ENCODE measurements around the gene HCFC1. TPM values are rescaled to one million over a fixed set of nuclear protein-coding genes. Genes with fewer than 3 reads are reported as not detected.

Gene HCFC1
- total RNA-seq, 1 experiment from 2014 or later, result 77.7 TPM

- DNase-seq, result no peak
- Mint-ChIP-seq H3K4me3 (ENCODE audit: low read depth, unreplicated experiment) (no peak overlapping the region), H3K36me3 (ENCODE audit: insufficient read depth, unreplicated experiment) (peaks cover 52% of the 10 kb centered on the region), H3K27me3 (ENCODE audit: unreplicated experiment) (no peaks in the 10 kb centered on the region), H3K9me3 (ENCODE audit: low read depth, unreplicated experiment) (no peaks in the 10 kb centered on the region), H3K27ac (ENCODE audit: unreplicated experiment) (no peak overlapping the region), H3K4me1 (ENCODE audit: low read depth, unreplicated experiment) (peaks cover 1% of the 10 kb centered on the region)
- TF ChIP-seq, protein P1, sequence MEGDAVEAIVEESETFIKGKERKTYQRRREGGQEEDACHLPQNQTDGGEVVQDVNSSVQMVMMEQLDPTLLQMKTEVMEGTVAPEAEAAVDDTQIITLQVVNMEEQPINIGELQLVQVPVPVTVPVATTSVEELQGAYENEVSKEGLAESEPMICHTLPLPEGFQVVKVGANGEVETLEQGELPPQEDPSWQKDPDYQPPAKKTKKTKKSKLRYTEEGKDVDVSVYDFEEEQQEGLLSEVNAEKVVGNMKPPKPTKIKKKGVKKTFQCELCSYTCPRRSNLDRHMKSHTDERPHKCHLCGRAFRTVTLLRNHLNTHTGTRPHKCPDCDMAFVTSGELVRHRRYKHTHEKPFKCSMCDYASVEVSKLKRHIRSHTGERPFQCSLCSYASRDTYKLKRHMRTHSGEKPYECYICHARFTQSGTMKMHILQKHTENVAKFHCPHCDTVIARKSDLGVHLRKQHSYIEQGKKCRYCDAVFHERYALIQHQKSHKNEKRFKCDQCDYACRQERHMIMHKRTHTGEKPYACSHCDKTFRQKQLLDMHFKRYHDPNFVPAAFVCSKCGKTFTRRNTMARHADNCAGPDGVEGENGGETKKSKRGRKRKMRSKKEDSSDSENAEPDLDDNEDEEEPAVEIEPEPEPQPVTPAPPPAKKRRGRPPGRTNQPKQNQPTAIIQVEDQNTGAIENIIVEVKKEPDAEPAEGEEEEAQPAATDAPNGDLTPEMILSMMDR (IDR thresholded peaks at IDR 0.05; ENCODE audit: unreplicated experiment), result no peak
- intact Hi-C loops (cut with micrococcal nuclease; ENCODE audit: unreplicated experiment), result no loop called here
- no TSS peak for BruUV-seq (replicated peaks)
- CTCF ChIA-PET, result no interaction called here
Observed at GRCh38 chrX:153932220-153932915, 39.2 kb downstream of the HCFC1 start.

DNA sequence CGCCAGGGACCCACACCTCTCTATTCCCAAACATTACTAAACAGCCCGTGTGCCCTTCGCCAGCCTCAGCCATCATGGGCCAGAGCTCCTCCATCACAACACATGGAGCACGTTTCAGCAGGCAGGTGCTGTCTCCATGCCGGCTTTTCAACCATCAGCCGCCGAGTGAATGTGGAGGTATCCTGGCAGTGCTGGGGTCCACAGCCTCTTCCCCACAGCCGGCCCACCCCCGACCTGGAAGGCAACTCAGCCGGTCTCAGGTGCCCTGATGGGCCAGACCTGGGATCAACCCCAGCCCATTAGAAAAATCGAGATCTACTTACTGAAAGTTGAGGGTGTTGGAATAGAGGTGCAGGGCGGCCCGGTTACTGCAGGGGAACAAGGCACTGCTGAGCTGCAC lies 39.9 kb downstream of the HCFC1 start:
- Mint-ChIP-seq H3K9me3 (ENCODE audit: low read depth, unreplicated experiment) (no peaks in the 10 kb centered on the region), H3K27ac (ENCODE audit: unreplicated experiment) (no peak overlapping the region), H3K4me1 (ENCODE audit: low read depth, unreplicated experiment) (peaks cover 8% of the 10 kb centered on the region), H3K4me3 (ENCODE audit: low read depth, unreplicated experiment) (no peak overlapping the region), H3K36me3 (ENCODE audit: insufficient read depth, unreplicated experiment) (peaks cover 59% of the 10 kb centered on the region), H3K27me3 (ENCODE audit: unreplicated experiment) (no peaks in the 10 kb centered on the region)
- intact Hi-C loops (cut with micrococcal nuclease; ENCODE audit: unreplicated experiment), result no loop called here
- CTCF ChIA-PET, result no interaction called here
- TF ChIP-seq, protein P1 (IDR thresholded peaks at IDR 0.05; ENCODE audit: unreplicated experiment), result no peak
- DNase-seq, result no peak
- BruUV-seq (replicated peaks), result no TSS peak

DNA sequence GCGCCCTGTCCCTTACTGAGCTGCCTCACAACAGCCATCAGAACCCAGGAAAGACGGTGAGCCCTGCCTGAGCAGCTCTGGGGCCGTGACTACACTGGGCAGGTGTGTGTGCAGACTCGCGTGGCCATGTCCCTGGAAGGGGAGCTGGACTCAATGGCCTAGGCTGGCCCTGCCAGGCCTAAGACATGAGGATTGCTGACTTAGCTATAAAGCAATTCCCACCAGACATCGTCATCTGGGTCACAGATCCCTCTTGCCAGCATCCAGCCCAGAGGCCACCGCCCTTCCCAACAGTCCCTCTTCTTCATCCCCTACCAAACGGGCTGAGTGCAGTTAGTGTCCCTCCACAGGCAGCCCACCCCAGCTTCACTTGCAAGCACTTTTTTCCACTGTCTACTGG lies 40.5 kb downstream of the HCFC1 start:
- CTCF ChIA-PET, result no interaction called here
- no peak for DNase-seq
- Mint-ChIP-seq H3K4me3 (ENCODE audit: low read depth, unreplicated experiment) (no peak overlapping the region), H3K27ac (ENCODE audit: unreplicated experiment) (no peak overlapping the region), H3K4me1 (ENCODE audit: low read depth, unreplicated experiment) (peaks cover 8% of the 10 kb centered on the region), H3K9me3 (ENCODE audit: low read depth, unreplicated experiment) (no peaks in the 10 kb centered on the region), H3K36me3 (ENCODE audit: insufficient read depth, unreplicated experiment) (peaks cover 63% of the 10 kb centered on the region), H3K27me3 (ENCODE audit: unreplicated experiment) (no peaks in the 10 kb centered on the region)
- TF ChIP-seq, protein P1 (IDR thresholded peaks at IDR 0.05; ENCODE audit: unreplicated experiment), result no peak
- no TSS peak for BruUV-seq (replicated peaks)
- intact Hi-C loops (cut with micrococcal nuclease; ENCODE audit: unreplicated experiment), result no loop called here

- CTCF ChIA-PET, result no interaction called here
- Mint-ChIP-seq H3K27ac (ENCODE audit: unreplicated experiment) (no peak overlapping the region), H3K27me3 (ENCODE audit: unreplicated experiment) (no peaks in the 10 kb centered on the region), H3K4me1 (ENCODE audit: low read depth, unreplicated experiment) (peaks cover 8% of the 10 kb centered on the region), H3K4me3 (ENCODE audit: low read depth, unreplicated experiment) (no peak overlapping the region), H3K9me3 (ENCODE audit: low read depth, unreplicated experiment) (no peaks in the 10 kb centered on the region), H3K36me3 (ENCODE audit: insufficient read depth, unreplicated experiment) (peaks cover 58% of the 10 kb centered on the region)
- no peak for DNase-seq
- TF ChIP-seq, protein P1 (IDR thresholded peaks at IDR 0.05; ENCODE audit: unreplicated experiment), result no peak
- no TSS peak for BruUV-seq (replicated peaks)
- intact Hi-C loops (cut with micrococcal nuclease; ENCODE audit: unreplicated experiment), result no loop called here
Observed at GRCh38 chrX:153930011-153930910, 41.4 kb downstream of the HCFC1 start.
